ENCODE results near the gene CHRNA7. TPM values are rescaled to one million over a fixed set of nuclear protein-coding genes. Genes with fewer than 3 reads are reported as not detected.

Gene CHRNA7
- total RNA-seq, 6 experiments from 2014 or later, result 0.35 to 0.39 TPM; not detected in 4

GRCh38 chr15:32124726-32125125, 94.4 kb downstream of the CHRNA7 start:
- no peak for TF ChIP-seq POLR2A (IDR thresholded peaks at IDR 0.05)
- TF ChIP-seq CTCF (IDR thresholded peaks at IDR 0.05), result no peak
- no peaks in the 10 kb centered on the region for H3K36me3 ChIP-seq
- H3K9me3 ChIP-seq, result no peaks in the 10 kb centered on the region
- DNase-seq (no peak), ATAC-seq (no peak)
- intact Hi-C loops (cut with DNase I), result no loop called here
- WGBS (ENCODE audit: insufficient coverage, low coverage, low lambda C conversion rate, missing lambda C conversion rate), result 53% methylated on average over 4 of the region's 4 CpGs
- no peaks in the 10 kb centered on the region for H3K27me3 ChIP-seq
- H3K4me1 ChIP-seq, result no peaks in the 10 kb centered on the region
- no peak overlapping the region for H3K4me3 ChIP-seq
- H3K27ac ChIP-seq, result no peak overlapping the region

GRCh38 chr15:32125595-32125994, 95.3 kb downstream of the CHRNA7 start:
- DNase-seq, result no peak
- 52% methylated on average over 3 of the region's 3 CpGs for WGBS (ENCODE audit: insufficient coverage, low coverage, low lambda C conversion rate, missing lambda C conversion rate)
- intact Hi-C loops (cut with DNase I), result no loop called here

GRCh38 chr15:32129815-32130214, 99.5 kb downstream of the CHRNA7 start:
- H3K9me3 ChIP-seq, result no peaks in the 10 kb centered on the region
- DNase-seq (no peak), ATAC-seq (no peak)
- no peak overlapping the region for H3K4me3 ChIP-seq
- no peaks in the 10 kb centered on the region for H3K36me3 ChIP-seq
- no peak for TF ChIP-seq CTCF (IDR thresholded peaks at IDR 0.05)
- TF ChIP-seq POLR2A (IDR thresholded peaks at IDR 0.05), result no peak
- H3K27me3 ChIP-seq, result no peaks in the 10 kb centered on the region
- intact Hi-C loops (cut with DNase I), result no loop called here
- H3K27ac ChIP-seq, result no peak overlapping the region
- H3K4me1 ChIP-seq, result no peaks in the 10 kb centered on the region

More at GRCh38 chr15:32125595-32125994, 95.3 kb downstream of the CHRNA7 start:
- no peak for TF ChIP-seq CTCF (IDR thresholded peaks at IDR 0.05)
- TF ChIP-seq POLR2A (IDR thresholded peaks at IDR 0.05), result no peak
- no peak for ATAC-seq
- H3K9me3 ChIP-seq, result no peaks in the 10 kb centered on the region
- no peak overlapping the region for H3K4me3 ChIP-seq
- H3K36me3 ChIP-seq, result no peaks in the 10 kb centered on the region
- H3K27me3 ChIP-seq, result no peaks in the 10 kb centered on the region
- H3K27ac ChIP-seq, result no peak overlapping the region
- H3K4me1 ChIP-seq, result no peaks in the 10 kb centered on the region

GRCh38 chr15:32130823-32131222, 100.5 kb downstream of the CHRNA7 start:
- WGBS (ENCODE audit: insufficient coverage, low coverage, low lambda C conversion rate, missing lambda C conversion rate), result 57% methylated on average over 3 of the region's 3 CpGs

More at GRCh38 chr15:32130823-32131222, 100.5 kb downstream of the CHRNA7 start:
- ATAC-seq, result no peak
- Histone ChIP-seq H3K27ac (no peak overlapping the region), H3K36me3 (no peaks in the 10 kb centered on the region), H3K27me3 (no peaks in the 10 kb centered on the region), H3K4me1 (no peaks in the 10 kb centered on the region), H3K9me3 (no peaks in the 10 kb centered on the region), H3K4me3 (no peak overlapping the region)
- intact Hi-C loops (cut with DNase I), result no loop called here
- no peak for DNase-seq
- TF ChIP-seq CTCF (IDR thresholded peaks at IDR 0.05) (no peak), POLR2A (IDR thresholded peaks at IDR 0.05) (no peak)

Measured in right lobe of liver (tissue), 6 donors.